K562 (cell line): ENCODE measurements around the gene BTAF1. TPM values are rescaled to one million over a fixed set of nuclear protein-coding genes. Genes with fewer than 3 reads are reported as not detected.

ENCODE experiments used
- BMI1 ChIP-seq: fragments of 150-350 bp; IDR thresholded peaks from 2 replicates; pipeline ENCODE4 v1.6.1; 2014; ENCODE audit warnings: low read length
- ETS2 ChIP-seq: IDR thresholded peaks from 2 replicates; pipeline ENCODE4 v1.6.1; 2016; ENCODE audit warnings: borderline replicate concordance, missing genetic modification characterization, mild to moderate bottlenecking, moderate library complexity, missing compliant biosample characterization; ENCODE audit not compliant: poor library complexity, severe bottlenecking
- ETV5 ChIP-seq: sonication (generic); formaldehyde crosslinking; IDR thresholded peaks from 2 replicates; pipeline ENCODE4 v1.4.0; 2020; ENCODE audit warnings: low read depth, mild to moderate bottlenecking, missing genetic modification reagents
- FOXA1 ChIP-seq: fragments of 450-650 bp; IDR thresholded peaks from 2 replicates; pipeline ENCODE4 v1.6.1; 2016; ENCODE audit warnings: mild to moderate bottlenecking, borderline replicate concordance
- MAFF ChIP-seq: IDR thresholded peaks from 2 replicates; pipeline ENCODE4 v1.6.1; 2012; ENCODE audit warnings: low read length, improper control_type of control experiment
- MEF2A ChIP-seq: IDR thresholded peaks from 2 replicates; pipeline ENCODE4 v1.6.1; 2011; ENCODE audit warnings: low read depth, mild to moderate bottlenecking, low read length, moderate library complexity; ENCODE audit not compliant: control insufficient read depth
- NCOA6 ChIP-seq: fragments of 450-650 bp; IDR thresholded peaks from 2 replicates; pipeline ENCODE4 v1.6.1; 2017; ENCODE audit warnings: mild to moderate bottlenecking
- OTX1 ChIP-seq: fragments of 450-650 bp; formaldehyde crosslinking; IDR thresholded peaks from 2 replicates; pipeline ENCODE4 v1.4.0; 2022; ENCODE audit warnings: mild to moderate bottlenecking
- POLR2AphosphoS2 ChIP-seq: IDR thresholded peaks from 2 replicates; pipeline ENCODE4 v1.6.1; 2012; ENCODE audit warnings: low read length, improper control_type of control experiment
- RAD21 ChIP-seq, 2 experiments: fragments of 250-450 bp in 1 of 2; fragments of 450-650 bp in 1 of 2; sonication (Bioruptor Pico) in 1 of 2; formaldehyde crosslinking in 1 of 2; IDR thresholded peaks in 1 of 2; conservative IDR thresholded peaks in 1 of 2; 2 replicates each; pipeline versions ENCODE4 v1.4.0 to v1.8.0; 2020 to 2022; ENCODE audit warnings: mild to moderate bottlenecking in 2 of 2, moderate library complexity in 1 of 2
- SRSF3 ChIP-seq: fragments of 200-400 bp; formaldehyde crosslinking; IDR thresholded peaks from 2 replicates; pipeline ENCODE4 v1.6.1; 2016; ENCODE audit warnings: mild to moderate bottlenecking, low read length, moderate library complexity; ENCODE audit not compliant: insufficient read depth
- STAT5B ChIP-seq: fragments of 250-450 bp; sonication (Bioruptor Pico); IDR thresholded peaks from 2 replicates; pipeline ENCODE4 v1.8.0; 2021; ENCODE audit warnings: mild to moderate bottlenecking, inconsistent platforms
- TOE1 ChIP-seq, 2 experiments: fragments of 450-650 bp in 1 of 2; sonication (generic) in 1 of 2; formaldehyde crosslinking in 1 of 2; IDR thresholded peaks; 2 replicates each; pipeline versions ENCODE4 v1.7.1 to v1.8.0; 2016 to 2022; ENCODE audit warnings: borderline replicate concordance in 2 of 2, mild to moderate bottlenecking in 2 of 2, antibody characterized with exemption in 1 of 2, inconsistent platforms in 1 of 2, low read depth in 1 of 2, missing genetic modification reagents in 1 of 2, moderate library complexity in 1 of 2
- TRIM24 ChIP-seq, 2 experiments: fragments of 450-650 bp; IDR thresholded peaks; 2 replicates each; pipeline ENCODE4 v1.6.1; 2016
- ZNF561 ChIP-seq: fragments of 450-650 bp; formaldehyde crosslinking; conservative IDR thresholded peaks from 2 replicates; pipeline ENCODE4 v1.4.0; 2020; ENCODE audit warnings: mild to moderate bottlenecking, moderate library complexity
- polyA plus RNA-seq, 8 experiments: library from polyadenylated mRNA; depleted of rRNA in 4 of 8; stranded (reverse) in 5 of 8; unstranded in 3 of 8; fragments of >200 nt; fragmentation: Nextera tagmentation in 2 of 8; fragmentation: Illumina TruSeq in 1 of 8; extraction: Ambion mirVana in 2 of 8; extraction: Trizol in 1 of 8; gene quantifications; 2 replicates each; pipeline versions ENCODE4 v1.2.1 to v1.2.3, GENCODE V29; 2011 to 2014; ENCODE audit warnings: inconsistent platforms in 1 of 8, missing spikeins in 1 of 8
- total RNA-seq, 7 experiments: library from RNA; depleted of rRNA in 6 of 7; stranded (reverse); fragments of >200 nt in 6 of 7; fragmentation: Illumina TruSeq in 2 of 7; extraction: Trizol in 2 of 7; gene quantifications; 2 replicates each; pipeline versions ENCODE4 v1.2.1 to v1.2.3, GENCODE V29; 2011 to 2021; ENCODE audit warnings: low replicate concordance in 1 of 7
- TF ChIP-seq, protein P1 (sequence below): fragments of 450-650 bp; formaldehyde crosslinking; conservative IDR thresholded peaks from 2 replicates; pipeline ENCODE4 v1.4.0; 2022; ENCODE audit warnings: mild to moderate bottlenecking, missing genetic modification characterization
- TF ChIP-seq, protein P2 (sequence below): IDR thresholded peaks from 2 replicates; pipeline ENCODE4 v1.6.1; 2012; ENCODE audit warnings: low read depth, low read length, improper control_type of control experiment, borderline replicate concordance

The BTAF1 gene
- total and polyA plus RNA-seq, 9 of the 15 experiments (the other 6 are each of a cell fraction or from before 2014, with no cell fraction given): 6.6 to 70.7 (median 30.5) TPM

DNA sequence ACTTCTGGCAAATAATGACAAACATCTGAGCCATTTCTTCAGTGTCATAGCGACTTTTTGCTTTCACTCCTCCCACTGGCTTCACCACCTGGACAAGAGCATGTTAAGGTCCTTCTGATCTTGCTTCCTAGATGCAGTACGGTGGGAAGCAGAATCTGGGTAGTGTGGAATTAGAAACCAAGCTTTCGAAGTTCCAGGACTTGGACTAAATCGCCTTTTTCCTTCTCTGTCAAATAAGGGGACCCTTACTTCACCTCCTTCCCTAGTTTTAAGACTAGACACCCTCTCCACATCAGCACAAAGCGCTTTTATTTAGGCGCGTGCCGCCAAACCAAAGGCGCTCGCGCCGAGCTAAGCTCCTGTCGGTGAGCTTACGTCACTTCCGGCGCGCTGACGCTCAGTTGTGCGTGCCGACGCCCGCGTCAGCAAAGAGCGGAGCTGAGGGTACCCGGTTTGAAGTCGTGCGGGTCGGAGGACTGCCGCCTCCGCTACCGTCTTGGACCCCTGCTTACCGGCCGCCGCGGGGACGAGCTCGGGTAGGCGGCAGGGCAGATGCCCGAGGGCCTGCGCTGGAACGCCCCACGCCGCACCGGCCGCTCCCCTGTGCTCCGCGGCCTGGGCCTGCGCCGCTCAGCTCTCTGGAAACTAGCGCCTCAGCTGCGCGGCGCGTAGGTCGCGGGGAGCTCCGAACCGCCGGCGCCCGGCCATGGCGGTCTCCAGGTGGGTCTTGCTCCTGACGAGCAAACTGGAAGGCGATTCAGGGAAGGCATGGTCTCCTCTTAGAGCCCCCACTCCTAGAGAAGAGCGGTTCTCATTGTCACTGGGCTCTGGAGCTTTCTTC lies at the start of gene BTAF1 (continued):
- TF ChIP-seq, protein P1, sequence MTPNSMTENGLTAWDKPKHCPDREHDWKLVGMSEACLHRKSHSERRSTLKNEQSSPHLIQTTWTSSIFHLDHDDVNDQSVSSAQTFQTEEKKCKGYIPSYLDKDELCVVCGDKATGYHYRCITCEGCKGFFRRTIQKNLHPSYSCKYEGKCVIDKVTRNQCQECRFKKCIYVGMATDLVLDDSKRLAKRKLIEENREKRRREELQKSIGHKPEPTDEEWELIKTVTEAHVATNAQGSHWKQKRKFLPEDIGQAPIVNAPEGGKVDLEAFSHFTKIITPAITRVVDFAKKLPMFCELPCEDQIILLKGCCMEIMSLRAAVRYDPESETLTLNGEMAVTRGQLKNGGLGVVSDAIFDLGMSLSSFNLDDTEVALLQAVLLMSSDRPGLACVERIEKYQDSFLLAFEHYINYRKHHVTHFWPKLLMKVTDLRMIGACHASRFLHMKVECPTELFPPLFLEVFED: no peak
- TF ChIP-seq ETS2 (no peak), ETV5 (peak; percentile 68), RAD21 (CRISPR knock-in tag; conservative IDR thresholded peaks at IDR 0.05 in 1 of 2, IDR thresholded peaks at IDR 0.05 in 1 of 2) (no peak), POLR2AphosphoS2 (no peak), MAFF (no peak), MEF2A (no peak), ZNF561 (CRISPR knock-in tag) (no peak), FOXA1 (no peak), TOE1 (IDR thresholded peaks at IDR 0.05; ENCODE audit: borderline replicate concordance) (no peak), TOE1 (CRISPR knock-in tag; IDR thresholded peaks at IDR 0.05; ENCODE audit: borderline replicate concordance, low read depth) (no peak), OTX1 (CRISPR knock-in tag) (no peak), TRIM24 (IDR thresholded peaks at IDR 0.05) (no peak), BMI1 (no peak), STAT5B (CRISPR knock-in tag) (no peak), NCOA6 (peak; percentile 87), SRSF3 (no peak)
- TF ChIP-seq, protein P2, sequence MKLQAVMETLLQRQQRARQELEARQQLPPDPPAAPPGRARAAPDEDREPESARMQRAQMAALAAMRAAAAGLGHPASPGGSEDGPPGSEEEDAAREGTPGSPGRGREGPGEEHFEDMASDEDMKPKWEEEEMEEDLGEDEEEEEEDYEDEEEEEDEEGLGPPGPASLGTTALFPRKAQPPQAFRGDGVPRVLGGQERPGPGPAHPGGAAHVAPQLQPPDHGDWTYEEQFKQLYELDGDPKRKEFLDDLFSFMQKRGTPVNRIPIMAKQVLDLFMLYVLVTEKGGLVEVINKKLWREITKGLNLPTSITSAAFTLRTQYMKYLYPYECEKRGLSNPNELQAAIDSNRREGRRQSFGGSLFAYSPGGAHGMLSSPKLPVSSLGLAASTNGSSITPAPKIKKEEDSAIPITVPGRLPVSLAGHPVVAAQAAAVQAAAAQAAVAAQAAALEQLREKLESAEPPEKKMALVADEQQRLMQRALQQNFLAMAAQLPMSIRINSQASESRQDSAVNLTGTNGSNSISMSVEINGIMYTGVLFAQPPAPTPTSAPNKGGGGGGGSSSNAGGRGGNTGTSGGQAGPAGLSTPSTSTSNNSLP: no peak
